Fibroblast of lung (primary cell): Measurements from ENCODE around the gene COL15A1. TPM values are rescaled to one million over a fixed set of nuclear protein-coding genes. Genes with fewer than 3 reads are reported as not detected.
"Not testable (repeated sequence)": the region's sequence is repeated elsewhere in the genome, so short reads cannot be mapped to it uniquely, and the experiment has no call there.

Source experiments
- DNase-seq, 2 donors: peaks; one replicate each; pipeline versions ENCODE4 v3.0.0 to v3.0.0-alpha.2; 2010; ENCODE audit warnings: low read depth in 2 of 2
- H2AFZ ChIP-seq: 2 replicates; pipeline ENCODE4 v1.5.1; 2012; ENCODE audit warnings: low read length, control low read depth, inconsistent platforms
- H3K27ac ChIP-seq: 2 replicates; pipeline ENCODE4 v1.5.1; 2011; ENCODE audit warnings: low read length, control low read depth; ENCODE audit not compliant: insufficient read depth
- H3K27me3 ChIP-seq: 2 replicates; pipeline ENCODE4 v1.5.1; 2011; ENCODE audit warnings: mild to moderate bottlenecking, low read length; ENCODE audit not compliant: control insufficient read depth, insufficient read depth
- H3K36me3 ChIP-seq: 2 replicates; pipeline ENCODE4 v1.5.1; 2011; ENCODE audit warnings: low read length; ENCODE audit not compliant: control insufficient read depth, insufficient read depth
- H3K4me1 ChIP-seq: 2 replicates; pipeline ENCODE4 v1.5.1; 2011; ENCODE audit warnings: low read length; ENCODE audit not compliant: control insufficient read depth, insufficient read depth; ENCODE audit errors: extremely low read depth
- H3K4me2 ChIP-seq: 2 replicates; pipeline ENCODE4 v1.5.1; 2011; ENCODE audit warnings: low read length, control low read depth; ENCODE audit not compliant: insufficient read depth; ENCODE audit errors: extremely low read depth
- H3K4me3 ChIP-seq, 4 experiments: fragments of 200-600 bp in 1 of 4; sonication (generic) in 1 of 4; replicated peaks in 1 of 4; 2 replicates each; pipeline ENCODE4 v1.5.1; 2011 to 2016; ENCODE audit warnings: low read length in 4 of 4, low read depth in 3 of 4, mild to moderate bottlenecking in 3 of 4, control low read depth in 2 of 4, inconsistent platforms in 1 of 4, mixed read lengths in 1 of 4; ENCODE audit not compliant: insufficient read depth in 1 of 4; ENCODE audit errors: control extremely low read depth in 1 of 4
- H3K79me2 ChIP-seq: 2 replicates; pipeline ENCODE4 v1.5.1; 2012; ENCODE audit warnings: mild to moderate bottlenecking, low read length, inconsistent platforms; ENCODE audit not compliant: control insufficient read depth, insufficient read depth
- H3K9ac ChIP-seq: 2 replicates; pipeline ENCODE4 v1.5.1; 2011; ENCODE audit warnings: mild to moderate bottlenecking, low read length, control low read depth; ENCODE audit not compliant: insufficient read depth
- H3K9me3 ChIP-seq: 2 replicates; pipeline ENCODE4 v1.5.1; 2012; ENCODE audit warnings: low read depth, low read length; ENCODE audit not compliant: control insufficient read depth, insufficient read depth
- H4K20me1 ChIP-seq: 2 replicates; pipeline ENCODE4 v1.5.1; 2011; ENCODE audit warnings: low read length; ENCODE audit not compliant: control insufficient read depth, insufficient read depth; ENCODE audit errors: extremely low read depth
- EZH2 ChIP-seq: IDR thresholded peaks from 2 replicates; pipeline ENCODE4 v1.5.1; 2012; ENCODE audit warnings: low read length, control low read depth, mild to moderate bottlenecking; ENCODE audit errors: missing control alignments
- polyA plus RNA-seq, 2 donors: library from polyadenylated mRNA; depleted of rRNA in 1 of 2; stranded (reverse) in 1 of 2; unstranded in 1 of 2; fragments of >200 nt; gene quantifications; 2 replicates each; pipeline ENCODE4 v1.2.1, GENCODE V29; 2011 to 2012; ENCODE audit warnings: missing spikeins in 1 of 2
- total RNA-seq: library from RNA; depleted of rRNA; stranded (reverse); fragments of >200 nt; gene quantifications from 2 replicates; pipeline ENCODE4 v1.2.1, GENCODE V29; 2014
- TF ChIP-seq, protein P1 (sequence below), 2 donors: IDR thresholded peaks in 1 of 2; conservative IDR thresholded peaks in 1 of 2; 1 replicate in 1 of 2; 2 replicates in 1 of 2; pipeline ENCODE4 v1.5.1; 2011 to 2012; ENCODE audit warnings: low read length in 2 of 2, control low read depth in 1 of 2, inconsistent platforms in 1 of 2, low read depth in 1 of 2, mild to moderate bottlenecking in 1 of 2

COL15A1 gene
- total and polyA plus RNA-seq, 2 donors (not counting 1 experiment from before 2014, with no cell fraction given) = 13.3 to 41.0 TPM

DNA sequence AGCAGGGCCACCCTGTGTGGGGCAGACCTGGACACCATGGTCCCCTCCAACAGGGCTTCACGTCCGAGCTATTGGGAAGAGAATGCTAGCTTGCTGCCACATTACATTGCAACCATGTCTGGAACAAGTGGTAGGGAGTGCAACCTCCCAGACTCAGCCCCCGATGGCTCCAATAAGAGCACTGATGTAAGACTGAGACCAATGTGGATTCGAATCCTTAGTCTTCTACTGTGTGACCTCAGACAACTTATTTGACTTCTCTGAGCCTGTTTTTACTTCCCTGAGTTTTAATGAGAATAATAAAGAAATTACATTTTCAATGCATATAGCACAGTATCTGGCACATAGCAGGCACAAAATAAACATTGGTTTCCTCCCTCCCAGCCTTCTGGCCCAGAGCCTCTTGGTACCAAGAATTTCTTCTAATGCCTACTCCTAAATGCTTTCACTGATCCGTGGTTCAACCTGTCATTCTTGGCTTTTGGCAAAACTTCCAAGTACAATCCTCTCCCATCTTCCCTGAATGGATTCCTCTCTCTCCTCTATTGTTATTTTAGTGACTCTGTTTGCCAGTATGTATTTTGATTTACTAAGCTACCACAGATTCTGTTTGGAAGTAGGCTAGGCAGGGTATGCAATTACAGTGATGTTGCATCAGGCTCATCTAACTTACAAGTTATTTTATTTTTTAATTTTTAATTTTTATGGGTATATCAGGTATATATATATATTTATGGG is 34.6 kb upstream of the COL15A1 start:
- Histone ChIP-seq H3K4me2 (peak overlapping the region; percentile 60), H3K4me3 (no peak overlapping the region), H3K27me3 (no peaks in the 10 kb centered on the region), H3K4me1 (peaks cover 21% of the 10 kb centered on the region), H2AFZ (no peak overlapping the region), H3K79me2 (no peaks in the 10 kb centered on the region), H3K9ac (no peak overlapping the region), H4K20me1 (no peaks in the 10 kb centered on the region), H3K36me3 (no peaks in the 10 kb centered on the region), H3K9me3 (no peaks in the 10 kb centered on the region), H3K27ac (peak overlapping the region; percentile 69)
- DNase-seq = peak; percentile 76 to 93
- TF ChIP-seq EZH2 = no peak
- TF ChIP-seq, protein P1, sequence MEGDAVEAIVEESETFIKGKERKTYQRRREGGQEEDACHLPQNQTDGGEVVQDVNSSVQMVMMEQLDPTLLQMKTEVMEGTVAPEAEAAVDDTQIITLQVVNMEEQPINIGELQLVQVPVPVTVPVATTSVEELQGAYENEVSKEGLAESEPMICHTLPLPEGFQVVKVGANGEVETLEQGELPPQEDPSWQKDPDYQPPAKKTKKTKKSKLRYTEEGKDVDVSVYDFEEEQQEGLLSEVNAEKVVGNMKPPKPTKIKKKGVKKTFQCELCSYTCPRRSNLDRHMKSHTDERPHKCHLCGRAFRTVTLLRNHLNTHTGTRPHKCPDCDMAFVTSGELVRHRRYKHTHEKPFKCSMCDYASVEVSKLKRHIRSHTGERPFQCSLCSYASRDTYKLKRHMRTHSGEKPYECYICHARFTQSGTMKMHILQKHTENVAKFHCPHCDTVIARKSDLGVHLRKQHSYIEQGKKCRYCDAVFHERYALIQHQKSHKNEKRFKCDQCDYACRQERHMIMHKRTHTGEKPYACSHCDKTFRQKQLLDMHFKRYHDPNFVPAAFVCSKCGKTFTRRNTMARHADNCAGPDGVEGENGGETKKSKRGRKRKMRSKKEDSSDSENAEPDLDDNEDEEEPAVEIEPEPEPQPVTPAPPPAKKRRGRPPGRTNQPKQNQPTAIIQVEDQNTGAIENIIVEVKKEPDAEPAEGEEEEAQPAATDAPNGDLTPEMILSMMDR (conservative IDR thresholded peaks at IDR 0.05 in 1 of 2, IDR thresholded peaks at IDR 0.05 in 1 of 2; ENCODE audit: low read depth in 1 of 2, low read length in 2 of 2) = no peak

DNA sequence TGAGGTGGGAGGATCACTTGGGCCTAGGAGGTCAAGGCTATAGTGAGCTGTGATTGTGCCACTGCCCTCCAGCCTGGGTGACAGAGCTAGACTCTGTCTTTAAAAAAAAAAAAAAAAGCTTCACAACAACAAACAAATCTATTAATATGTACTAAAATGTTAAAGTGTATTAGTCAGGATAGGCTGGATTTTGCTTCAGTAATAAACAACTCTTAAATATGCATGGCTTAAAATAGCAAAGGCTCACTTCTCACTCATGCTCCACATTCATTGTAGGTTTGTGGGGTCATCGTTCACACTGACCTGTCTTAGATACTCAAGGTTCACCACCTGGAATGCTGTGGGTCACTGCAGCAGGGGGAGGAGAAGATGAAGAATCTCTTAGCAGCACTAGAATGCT is 33.8 kb upstream of the COL15A1 start:
- Histone ChIP-seq H3K9ac (no peak overlapping the region), H3K36me3 (no peaks in the 10 kb centered on the region), H3K27ac (peak overlapping the region; percentile 24), H4K20me1 (no peaks in the 10 kb centered on the region), H3K79me2 (no peaks in the 10 kb centered on the region), H2AFZ (no peak overlapping the region), H3K9me3 (no peaks in the 10 kb centered on the region), H3K4me2 (no peak overlapping the region), H3K4me1 (peaks cover 21% of the 10 kb centered on the region), H3K27me3 (no peaks in the 10 kb centered on the region), H3K4me3 (no peak overlapping the region)
- DNase-seq = no peak
- TF ChIP-seq, protein P1 (conservative IDR thresholded peaks at IDR 0.05 in 1 of 2, IDR thresholded peaks at IDR 0.05 in 1 of 2; ENCODE audit: low read depth in 1 of 2, low read length in 2 of 2) = no peak
- TF ChIP-seq EZH2 = no peak

DNA sequence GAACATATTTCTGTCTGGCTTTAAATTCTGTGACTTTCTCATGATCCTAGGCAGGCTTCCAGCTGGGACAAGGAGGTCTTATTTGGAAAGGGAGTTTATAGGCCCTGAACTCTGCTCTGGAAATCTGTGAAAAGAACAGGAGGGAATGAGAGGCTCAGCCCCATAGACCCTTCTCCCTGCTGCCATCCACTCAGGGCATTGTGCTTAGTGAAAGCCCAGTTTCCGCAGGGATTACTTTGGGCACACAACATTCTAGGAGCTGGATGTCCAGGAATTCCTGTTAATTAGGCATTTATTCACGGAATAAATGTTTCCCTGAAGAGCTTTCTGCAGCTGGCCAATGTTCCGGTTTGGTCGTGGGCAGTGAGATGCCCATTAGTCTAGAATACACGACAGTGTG is 32.7 kb upstream of the COL15A1 start:
- TF ChIP-seq EZH2 = no peak
- TF ChIP-seq, protein P1 (conservative IDR thresholded peaks at IDR 0.05 in 1 of 2, IDR thresholded peaks at IDR 0.05 in 1 of 2; ENCODE audit: low read depth in 1 of 2, low read length in 2 of 2) = no peak

DNA sequence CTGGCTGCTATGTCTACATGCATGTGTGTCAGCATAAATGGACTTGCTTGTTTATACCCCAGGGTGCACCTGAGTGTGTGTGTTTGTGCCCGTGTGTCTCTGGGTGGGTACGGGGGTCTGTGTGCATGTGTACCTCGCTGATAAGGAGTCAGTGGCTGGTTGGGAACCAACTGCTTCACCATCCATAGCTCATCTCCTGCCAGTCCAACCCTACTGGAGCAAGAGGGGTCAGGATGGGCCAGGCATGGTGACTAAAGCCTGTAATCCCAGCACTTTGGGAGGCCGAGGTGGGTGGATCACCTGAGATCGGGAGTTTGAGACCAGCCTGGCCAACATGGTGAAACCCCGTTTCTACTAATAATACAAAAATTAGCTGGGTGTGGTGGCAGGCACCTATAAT is 32.0 kb upstream of the COL15A1 start:
- not testable (repeated sequence) for DNase-seq, H3K27ac ChIP-seq, H3K4me2 ChIP-seq, H3K4me3 ChIP-seq, H3K9ac ChIP-seq, H4K20me1 ChIP-seq, H3K9me3 ChIP-seq, H3K79me2 ChIP-seq, H3K36me3 ChIP-seq, H3K27me3 ChIP-seq, H2AFZ ChIP-seq
- peaks cover 15% of the 10 kb centered on the region for H3K4me1 ChIP-seq

More for the DNA sequence above, 32.7 kb upstream of the COL15A1 start:
- no peaks in the 10 kb centered on the region for H3K36me3 ChIP-seq
- no peak for DNase-seq
- H3K4me1 ChIP-seq = peaks cover 21% of the 10 kb centered on the region
- H3K9me3 ChIP-seq = no peaks in the 10 kb centered on the region
- H3K4me2 ChIP-seq = no peak overlapping the region
- H3K4me3 ChIP-seq = no peak overlapping the region
- no peak overlapping the region for H3K27ac ChIP-seq
- no peaks in the 10 kb centered on the region for H3K79me2 ChIP-seq
- no peaks in the 10 kb centered on the region for H3K27me3 ChIP-seq
- no peak overlapping the region for H3K9ac ChIP-seq
- H4K20me1 ChIP-seq = no peaks in the 10 kb centered on the region
- H2AFZ ChIP-seq = no peak overlapping the region
